ENCODE data around the gene NEMF.

NEMF gene

DNA sequence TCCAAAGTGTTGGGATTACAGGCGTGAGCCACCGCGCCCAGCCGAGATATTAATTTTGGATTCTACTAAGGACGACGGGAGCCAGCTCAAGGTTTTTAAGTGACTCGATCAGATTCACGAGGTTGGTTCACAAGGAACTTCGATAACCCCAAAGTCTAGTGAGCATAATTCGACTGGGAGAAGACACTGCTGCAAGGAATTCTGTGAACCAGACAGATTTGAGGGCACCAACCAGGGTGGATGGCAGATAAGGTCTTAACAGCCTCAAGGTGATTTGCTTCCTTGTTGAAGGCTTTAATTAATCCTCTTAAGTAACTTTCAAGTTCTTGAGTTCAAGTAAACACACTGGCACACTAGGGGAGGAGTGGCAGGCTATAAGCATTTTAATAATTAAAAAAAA is 85.7 kb downstream of the NEMF start:
- Histone ChIP-seq H3K27me3 (ENCODE audit: insufficient read depth, poor library complexity, severe bottlenecking) (no peaks in the 10 kb centered on the region), H3K4me3 (replicated peaks; ENCODE audit: insufficient read depth, low read length) (peak overlapping the region; percentile 39), H3K27ac (replicated peaks) (peak overlapping the region; percentile 91)
- DNase-seq (ENCODE audit: low read depth in 1 of 2, low spot score in 1 of 2), result no peak
- TF ChIP-seq POLR2AphosphoS5 (IDR thresholded peaks at IDR 0.05; ENCODE audit: low read depth) (no peak), CTCF (IDR thresholded peaks at IDR 0.05; ENCODE audit: insufficient read depth, low read length) (no peak), GABPA (IDR thresholded peaks at IDR 0.05; ENCODE audit: low read depth) (no peak), SPI1 (IDR thresholded peaks at IDR 0.05; ENCODE audit: borderline replicate concordance, low read depth) (no peak), REST (IDR thresholded peaks at IDR 0.05; ENCODE audit: insufficient replicate concordance, low read depth) (no peak)

GRCh38 chr14:49761839-49762551 is 90.6 kb downstream of the NEMF start:
- Histone ChIP-seq H3K27ac (replicated peaks) (no peak overlapping the region), H3K27me3 (ENCODE audit: insufficient read depth, poor library complexity, severe bottlenecking) (no peaks in the 10 kb centered on the region), H3K4me3 (replicated peaks; ENCODE audit: insufficient read depth, low read length) (no peak overlapping the region)
- DNase-seq (ENCODE audit: low read depth in 1 of 2, low spot score in 1 of 2), result no peak
- TF ChIP-seq SPI1 (IDR thresholded peaks at IDR 0.05; ENCODE audit: borderline replicate concordance, low read depth) (no peak), REST (IDR thresholded peaks at IDR 0.05; ENCODE audit: insufficient replicate concordance, low read depth) (no peak)

- TF ChIP-seq GABPA (IDR thresholded peaks at IDR 0.05; ENCODE audit: low read depth) (no peak), SPI1 (IDR thresholded peaks at IDR 0.05; ENCODE audit: borderline replicate concordance, low read depth) (no peak), REST (IDR thresholded peaks at IDR 0.05; ENCODE audit: insufficient replicate concordance, low read depth) (no peak), POLR2AphosphoS5 (IDR thresholded peaks at IDR 0.05; ENCODE audit: low read depth) (no peak), CTCF (IDR thresholded peaks at IDR 0.05; ENCODE audit: insufficient read depth, low read length) (no peak)
- DNase-seq (ENCODE audit: low read depth in 1 of 2, low spot score in 1 of 2), result no peak
- Histone ChIP-seq H3K27me3 (ENCODE audit: insufficient read depth, poor library complexity, severe bottlenecking) (no peaks in the 10 kb centered on the region), H3K27ac (replicated peaks) (no peak overlapping the region), H3K4me3 (replicated peaks; ENCODE audit: insufficient read depth, low read length) (no peak overlapping the region)
Measured at GRCh38 chr14:49755378-49755777, 97.2 kb downstream of the NEMF start.

All from HL-60 (cell line).